Epidermal melanocyte (primary cell): Measurements from ENCODE around the gene LYPD6B.

ENCODE experiments used
- DNase-seq: peaks from one replicate; pipeline ENCODE4 v3.0.0; 2011; ENCODE audit warnings: low spot score; ENCODE audit not compliant: insufficient read length

The LYPD6B gene

DNA sequence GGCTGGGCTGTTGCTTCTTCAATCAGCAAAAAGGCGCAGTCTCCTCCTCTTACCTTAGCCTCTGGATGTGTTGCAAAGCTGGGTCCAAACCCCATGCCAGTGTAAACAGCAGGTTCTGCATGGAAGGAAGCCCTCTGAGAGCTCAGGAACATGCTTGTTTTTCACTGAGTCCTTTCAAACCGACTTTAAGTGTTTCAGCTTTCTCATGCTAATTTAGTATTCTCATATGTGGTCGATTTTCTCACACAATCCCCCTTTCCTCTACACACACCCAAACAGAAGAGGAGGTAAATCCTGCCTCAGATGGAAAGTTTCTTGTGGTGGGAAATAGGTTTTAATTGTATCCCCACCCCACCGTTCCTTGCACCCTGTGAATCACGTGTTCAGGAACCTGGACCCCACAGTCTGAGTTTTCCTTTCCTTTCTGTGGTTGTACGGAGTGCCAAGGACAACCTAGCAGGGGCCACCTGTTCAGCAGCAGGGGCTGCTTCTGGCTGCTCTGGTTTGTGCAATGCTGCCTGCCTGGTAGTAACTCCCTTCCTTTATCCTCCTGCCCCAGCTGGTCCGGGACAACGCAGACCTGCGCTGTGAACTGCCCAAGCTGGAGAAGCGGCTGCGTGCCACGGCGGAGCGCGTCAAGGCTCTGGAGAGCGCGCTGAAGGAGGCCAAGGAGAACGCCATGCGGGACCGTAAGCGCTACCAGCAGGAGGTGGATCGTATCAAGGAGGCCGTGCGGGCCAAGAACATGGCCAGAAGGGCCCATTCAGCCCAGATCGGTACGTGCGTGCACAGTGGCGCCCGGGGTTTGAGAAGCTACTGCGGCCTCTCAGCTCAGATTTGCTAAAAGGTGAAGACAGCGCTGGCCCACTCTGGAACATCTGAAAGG lies 28.7 kb upstream of the LYPD6B start:
- no peak for DNase-seq

DNA sequence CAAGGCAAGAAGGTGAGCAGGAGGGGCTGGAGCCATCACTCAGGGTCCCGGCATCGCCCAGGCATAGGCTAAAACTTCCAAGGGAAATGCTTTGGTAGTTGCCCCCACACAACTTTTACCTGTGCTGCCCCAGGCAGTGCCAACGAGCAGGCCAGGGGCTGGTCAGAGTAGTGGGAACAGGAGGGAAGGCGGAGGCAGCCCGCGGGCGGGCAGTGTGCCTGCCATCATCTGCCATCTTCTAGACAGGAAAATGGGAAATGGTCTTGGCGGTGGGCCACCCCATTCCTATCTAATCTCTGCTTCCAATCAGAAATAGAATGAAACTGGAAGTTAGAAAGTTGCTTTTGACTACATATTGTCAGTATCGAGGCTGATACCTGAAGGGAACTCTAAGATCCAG lies 26.0 kb upstream of the LYPD6B start:
- DNase-seq = no peak

GRCh38 chr2:149015501-149015900 lies 23.0 kb upstream of the LYPD6B start:
- DNase-seq = no peak

GRCh38 chr2:149015926-149016563 lies 22.5 kb upstream of the LYPD6B start:
- DNase-seq = no peak

DNA sequence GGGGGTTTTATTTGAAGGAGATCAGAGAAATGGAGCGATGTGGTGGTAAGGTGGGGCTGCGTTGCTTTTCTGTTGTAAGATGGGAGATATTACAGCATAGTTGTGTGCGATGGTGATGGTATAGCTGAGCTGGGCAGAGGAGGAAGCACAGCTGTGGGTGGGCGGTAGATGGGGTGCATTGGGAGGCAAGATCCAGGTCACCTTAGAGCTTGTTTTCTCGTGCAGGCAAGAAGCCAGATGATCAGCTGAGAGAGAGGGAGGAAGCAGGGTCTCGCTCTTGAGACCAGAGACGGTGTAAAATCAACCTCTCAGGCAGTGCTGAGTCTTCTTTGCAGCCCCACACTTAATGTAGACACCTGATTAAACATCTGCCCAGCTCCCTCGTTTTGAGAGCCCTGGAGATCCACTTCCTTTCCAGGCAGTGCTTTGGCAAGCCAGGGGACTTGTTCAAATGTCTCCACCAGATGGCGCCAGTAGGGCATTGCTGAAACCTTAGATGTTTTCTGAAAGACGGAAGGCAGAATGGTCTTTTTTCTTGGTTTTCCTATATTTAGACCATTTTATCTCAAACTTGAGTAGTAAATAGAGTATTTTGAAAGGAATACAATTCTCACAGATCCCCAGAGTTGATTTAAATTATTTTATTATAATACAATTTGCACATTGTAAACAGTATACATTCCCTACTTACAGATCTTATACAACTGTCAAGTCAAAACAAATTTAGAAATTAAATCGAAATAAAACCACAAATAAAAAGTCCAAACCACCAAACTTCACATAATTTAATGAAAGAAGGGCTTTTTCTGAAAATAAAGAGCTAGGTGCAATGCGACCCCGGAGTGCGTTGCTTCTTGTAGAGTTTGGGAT lies 21.1 kb upstream of the LYPD6B start:
- peak; percentile 67 for DNase-seq

GRCh38 chr2:149018981-149019380 lies 19.5 kb upstream of the LYPD6B start:
- DNase-seq = no peak

DNA sequence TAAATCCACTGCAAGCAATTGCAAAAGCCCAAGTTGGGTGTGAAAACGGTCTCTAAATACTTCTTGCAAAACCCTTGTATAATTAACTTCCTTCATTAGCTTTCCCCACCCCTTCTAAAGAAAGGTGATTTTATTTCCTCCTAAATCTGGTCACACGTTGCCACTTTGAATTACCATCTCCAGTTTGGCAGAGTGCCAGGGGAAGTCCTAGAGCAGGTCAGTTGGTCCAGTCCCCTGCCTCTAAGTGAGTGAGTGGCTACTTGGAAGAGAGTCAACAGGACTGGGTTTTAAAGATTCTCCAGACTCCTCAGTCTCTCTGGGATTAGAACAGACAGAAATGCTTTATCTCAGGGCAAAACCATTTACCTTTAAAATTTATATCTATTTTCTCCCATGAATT lies 18.7 kb upstream of the LYPD6B start:
- no peak for DNase-seq

DNA sequence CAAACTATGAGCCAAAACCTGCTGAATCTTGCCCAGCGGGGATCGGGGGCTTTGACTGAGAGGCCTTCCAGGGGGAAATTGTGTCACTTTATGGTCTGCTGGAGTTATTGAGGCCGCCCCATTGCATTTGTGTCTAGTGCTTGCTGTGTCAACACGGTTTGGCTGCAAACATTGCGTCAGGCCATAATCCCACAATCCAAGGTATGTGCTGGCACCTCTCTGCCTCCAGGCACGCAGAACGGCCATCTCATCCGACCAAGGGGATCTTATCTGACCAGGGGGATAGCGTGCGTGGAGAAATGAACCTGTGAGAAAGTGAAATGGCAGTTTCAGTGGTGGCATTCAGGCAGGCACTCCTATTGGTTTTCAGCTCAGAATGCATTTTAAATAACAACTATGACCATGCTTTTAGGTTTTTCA lies 18.1 kb upstream of the LYPD6B start:
- DNase-seq = no peak

GRCh38 chr2:149021271-149021719 lies 17.2 kb upstream of the LYPD6B start:
- no peak for DNase-seq

DNA sequence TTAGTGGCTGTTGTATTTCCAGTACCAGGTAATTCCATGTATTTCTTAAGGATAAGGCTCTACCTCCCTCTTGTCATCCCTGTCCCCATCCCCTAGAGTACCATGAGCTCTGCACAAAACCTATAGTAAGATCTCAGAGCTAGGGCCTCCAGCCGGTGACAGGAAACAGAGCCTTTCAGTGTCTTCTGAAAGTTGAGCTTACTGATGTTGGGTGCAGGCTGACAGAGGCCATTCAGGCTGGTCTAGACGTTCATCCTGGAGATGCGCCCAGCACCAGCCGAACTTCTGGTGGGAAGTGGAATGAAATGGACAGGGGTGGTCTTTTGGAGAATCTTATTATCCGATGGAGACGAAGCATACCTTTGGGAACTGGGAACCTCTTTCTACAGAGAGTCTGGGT lies 16.7 kb upstream of the LYPD6B start:
- DNase-seq = no peak

GRCh38 chr2:149023091-149023490 lies 15.4 kb upstream of the LYPD6B start:
- no peak for DNase-seq

DNA sequence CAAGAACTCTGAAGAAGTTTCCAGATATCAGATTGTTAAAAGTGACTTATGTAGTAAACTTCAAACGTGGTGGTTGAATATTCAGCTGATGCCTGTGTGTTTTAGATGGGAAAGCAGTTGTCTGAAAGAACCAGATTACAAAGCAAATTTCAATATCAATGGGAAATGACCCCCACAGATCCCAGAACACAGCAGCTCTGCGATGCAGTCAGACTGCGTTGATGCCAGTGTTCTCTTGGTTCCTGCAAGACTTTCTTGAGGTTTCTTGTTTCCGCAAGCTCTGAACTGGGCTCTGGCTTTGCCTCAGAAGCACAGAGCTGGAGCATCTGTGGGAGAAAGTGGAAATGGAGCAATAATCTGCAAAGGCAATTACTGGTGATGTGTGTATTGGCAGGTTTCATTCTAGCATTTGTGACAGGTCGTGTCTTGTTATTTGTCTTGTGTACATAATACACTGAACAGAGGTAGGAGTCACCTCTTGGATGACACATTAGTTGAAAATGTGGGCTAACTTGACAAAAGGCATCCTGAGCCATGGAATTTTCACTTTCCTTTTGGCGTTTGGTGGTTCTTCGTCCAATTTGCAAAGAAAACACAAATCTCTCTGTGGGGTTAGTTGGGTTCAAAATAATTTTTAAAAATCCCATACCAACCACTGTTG lies 10.8 kb upstream of the LYPD6B start:
- DNase-seq = no peak

GRCh38 chr2:149028377-149028776 lies 10.1 kb upstream of the LYPD6B start:
- no peak for DNase-seq

GRCh38 chr2:149028891-149029290 lies 9.6 kb upstream of the LYPD6B start:
- DNase-seq = no peak

- DNase-seq = no peak
Observed at GRCh38 chr2:149029307-149029965, 9.1 kb upstream of the LYPD6B start.

DNA sequence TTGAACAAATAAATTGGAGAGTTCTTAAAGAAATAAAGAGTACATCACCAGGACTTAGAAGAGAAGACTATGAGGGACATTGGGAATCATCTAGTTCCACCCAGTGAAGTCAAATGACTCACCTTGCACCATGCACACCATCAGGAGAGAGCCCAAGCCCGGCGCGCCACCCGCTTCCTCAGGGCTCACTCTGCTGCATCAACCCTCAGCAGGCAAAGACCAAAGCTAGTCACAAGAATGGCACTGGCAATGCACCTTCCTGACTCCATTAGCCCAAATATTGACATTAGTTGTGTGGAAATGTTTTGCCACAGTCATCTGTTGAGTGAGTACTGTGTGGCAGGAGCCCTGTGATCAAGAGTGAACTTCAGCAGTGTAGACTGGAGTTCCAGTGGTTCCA lies 7.1 kb upstream of the LYPD6B start:
- no peak for DNase-seq

DNA sequence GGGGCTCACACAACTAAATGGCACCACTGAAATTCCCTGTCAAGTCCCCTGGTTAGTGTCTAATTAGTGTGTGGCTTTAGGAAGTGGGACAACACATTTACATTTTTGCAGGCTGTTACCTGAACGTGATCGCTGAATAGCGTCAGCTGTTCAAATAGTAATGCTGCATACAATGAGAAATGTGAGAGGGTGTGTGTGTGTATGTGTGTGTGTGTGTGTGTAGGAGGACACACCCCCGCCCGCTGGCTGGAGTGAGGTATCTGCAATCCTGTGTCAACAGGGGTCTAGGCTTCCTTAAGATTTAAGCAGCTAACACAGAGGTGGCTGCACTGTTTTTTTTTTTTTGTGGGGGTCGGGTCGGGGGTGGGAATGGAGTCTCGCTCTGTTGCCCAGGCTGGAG lies 4.8 kb upstream of the LYPD6B start:
- DNase-seq = no peak

GRCh38 chr2:149034406-149034805 lies 4.1 kb upstream of the LYPD6B start:
- no peak for DNase-seq

DNA sequence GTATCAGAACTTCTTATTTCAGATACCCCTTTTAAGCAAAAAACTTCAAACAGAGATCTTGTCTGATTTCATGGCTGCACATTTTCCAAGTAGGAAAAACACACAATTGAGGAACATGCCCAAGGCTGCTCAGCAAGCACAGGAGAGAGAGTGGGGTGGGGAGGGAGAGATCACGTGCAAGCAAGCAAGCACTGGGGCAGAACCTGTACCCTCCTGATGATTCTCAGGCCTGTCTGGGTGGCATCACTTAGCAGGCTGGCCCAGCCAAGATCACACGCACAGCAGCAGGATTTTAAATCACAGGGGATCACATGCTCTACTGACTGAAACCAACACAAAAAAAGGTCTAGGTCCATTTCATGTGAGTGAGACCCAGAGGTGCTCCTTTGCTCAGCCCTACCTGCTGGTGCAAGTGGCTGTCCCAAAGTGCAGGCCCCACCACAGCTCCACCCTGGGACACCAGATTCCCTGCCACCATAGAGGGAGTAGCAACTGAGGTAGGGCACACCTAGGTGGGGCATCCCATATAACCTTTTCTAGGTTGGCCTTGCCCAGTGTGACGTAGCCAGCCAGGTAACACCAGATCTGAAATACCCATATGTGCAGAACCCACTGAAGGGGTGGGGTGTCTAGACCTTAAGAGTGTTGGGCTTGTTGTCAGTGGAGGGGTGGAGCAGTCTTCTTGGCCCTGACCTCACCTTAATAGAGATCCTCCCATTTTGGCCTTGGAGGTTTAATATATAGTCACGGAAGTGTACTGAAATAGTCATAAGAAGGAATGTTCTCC lies 1.8 kb upstream of the LYPD6B start:
- no peak for DNase-seq

DNA sequence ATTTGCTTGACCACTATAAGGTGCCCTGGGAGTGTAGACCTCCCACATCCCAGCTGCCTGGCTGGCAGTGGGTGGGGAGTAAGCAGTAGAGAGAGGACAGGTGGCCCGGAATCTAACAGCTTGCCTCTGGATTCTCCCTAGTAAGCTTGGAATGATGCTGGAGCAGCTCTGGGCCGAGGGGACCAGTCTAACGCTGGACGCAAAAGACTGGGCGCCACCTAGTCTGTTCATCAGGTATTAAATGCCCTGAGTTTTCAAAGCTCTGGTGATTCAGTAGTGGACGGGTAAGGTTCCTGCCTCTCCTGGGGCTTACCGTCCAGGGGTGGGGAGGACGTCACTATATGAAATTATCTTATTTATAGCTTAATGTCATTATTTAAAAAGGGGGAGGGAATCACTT lies 648 bp upstream of the LYPD6B start:
- DNase-seq = no peak
